Left lobe of liver (tissue), 2 donors: ENCODE measurements around the gene BAIAP2. TPM values are rescaled to one million over a fixed set of nuclear protein-coding genes. Genes with fewer than 3 reads are reported as not detected.
A peak's percentile ranks its signal among the peaks of the same experiment; 100 is the strongest.

ENCODE experiments used
- ATAC-seq: fragments of 200-7000 bp; cut with Tn5 transposase; one replicate; pipeline ENCODE4 v1.9.1; 2020; ENCODE audit warnings: mild to moderate bottlenecking, moderate library complexity
- DNase-seq: peaks from one replicate; pipeline ENCODE4 v3.0.0-alpha.2; 2020; ENCODE audit warnings: low spot score
- total RNA-seq: library from RNA; stranded (reverse); gene quantifications from one replicate; pipeline ENCODE4 v1.2.1, GENCODE V29; 2021
- donor health status: DM: no; HTN: no; CAD: no; lungs with moderate emphysema.
- donor health status: DM: no; HTN: yes; CAD: no.

Gene BAIAP2
- total RNA-seq, 1 donor from 2014 or later, result 101 TPM

DNA sequence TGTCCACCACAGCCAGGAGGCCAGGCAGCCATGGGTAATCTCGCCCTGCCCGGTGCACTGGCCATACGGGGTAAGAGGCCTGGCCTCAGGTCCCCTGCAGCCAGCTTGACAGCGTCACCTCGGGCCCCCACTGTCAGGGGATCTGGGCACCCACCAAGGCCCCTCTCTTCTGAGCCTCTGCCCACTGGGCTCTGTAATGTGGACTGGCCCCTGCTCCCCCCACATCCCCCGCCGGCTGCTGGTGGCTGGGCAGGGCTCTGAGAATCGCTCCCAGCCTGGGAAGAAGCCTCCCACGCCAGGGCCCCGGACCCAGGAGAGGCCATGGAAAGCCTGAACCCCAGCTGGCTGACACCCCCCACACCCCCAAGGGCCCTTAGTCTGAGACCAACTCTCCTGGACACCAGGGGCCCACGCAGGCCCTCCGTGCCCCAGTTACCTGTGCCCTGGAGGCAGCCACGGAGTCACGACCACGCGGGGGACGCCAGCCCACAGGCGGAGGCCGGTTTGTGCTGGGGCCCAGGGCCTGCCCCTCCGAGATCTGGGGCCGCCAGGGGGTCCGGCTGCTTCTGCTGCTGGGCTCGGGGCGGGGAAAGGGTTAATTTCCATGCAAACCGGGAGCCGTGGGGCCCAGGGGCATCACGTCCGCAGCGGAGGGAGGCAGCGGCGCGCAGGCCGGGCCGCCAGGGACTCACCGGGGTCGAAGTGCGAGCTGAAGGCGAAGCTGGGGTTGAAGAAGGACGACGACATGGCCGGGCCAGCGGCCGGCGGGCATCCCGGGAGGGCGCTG, 130.5 kb downstream of the BAIAP2 start, which contains the start of gene PVALEF:
Gene PVALEF (plus strand): TSS at position 262 of the 787 bp plus-strand sequence. CDS start 15,720 bp downstream, outside the sequence.
- ATAC-seq (peak; percentile 64), DNase-seq (no peak)

DNA sequence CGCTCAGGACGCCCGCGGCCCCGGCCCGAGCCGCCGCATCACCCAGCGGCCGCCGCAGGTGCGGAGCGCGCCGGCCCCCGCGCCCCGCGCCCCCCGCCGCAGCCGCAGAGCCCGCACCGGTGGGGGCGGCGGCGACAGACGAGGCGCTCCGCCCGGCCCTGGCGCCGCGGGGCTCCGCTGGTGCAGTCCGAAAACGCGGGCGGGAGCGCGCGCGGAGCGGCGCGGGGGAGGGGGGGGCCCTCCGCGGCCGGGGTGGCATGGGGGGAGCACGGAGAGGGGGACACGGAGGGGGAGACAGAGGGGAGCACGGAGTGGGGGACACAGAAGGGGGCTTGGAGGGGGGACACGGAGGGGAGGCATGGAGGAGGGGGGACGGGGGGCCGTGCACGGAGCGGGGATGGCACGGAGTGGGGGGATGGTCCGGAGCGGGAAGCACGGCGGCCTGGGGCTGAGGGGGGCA, 131.1 kb downstream of the BAIAP2 start, which contains the start of gene AATK:
Gene AATK (minus strand): TSS at position 189 of the 460 bp plus-strand sequence. CDS start 229 bp downstream, outside the sequence.
- DNase-seq (no peak), ATAC-seq (no peak)

Other genes starting within 250 kb of the BAIAP2 start
- 16.5 TPM for gene CHMP6, start 43.3 kb upstream of the BAIAP2 start, total RNA-seq
- not detected for gene PVALEF, start 130.4 kb downstream of the BAIAP2 start, total RNA-seq
- gene AATK, start 131.1 kb downstream of the BAIAP2 start, total RNA-seq, result 0.70 TPM
- 2.1 TPM for gene CEP131, start 187.8 kb downstream of the BAIAP2 start, total RNA-seq
- gene TEPSIN, start 203.9 kb downstream of the BAIAP2 start, total RNA-seq, result 33.9 TPM
- gene NDUFAF8, start 204.2 kb downstream of the BAIAP2 start, total RNA-seq, result 33.3 TPM